Colon (tissue), 2 donors: ENCODE measurements around the gene MTHFR.
"Not testable (repeated sequence)": the region's sequence is repeated elsewhere in the genome, so short reads cannot be mapped to it uniquely, and the experiment has no call there.

Source experiments
- FAIRE-seq: peaks from 2 replicates; lab custom pipeline; 2012; peaks lifted over from hg19 to GRCh38; lab: Jason Lieb, UNC
- donor health status: control.
- donor health status: control.

MTHFR gene

DNA sequence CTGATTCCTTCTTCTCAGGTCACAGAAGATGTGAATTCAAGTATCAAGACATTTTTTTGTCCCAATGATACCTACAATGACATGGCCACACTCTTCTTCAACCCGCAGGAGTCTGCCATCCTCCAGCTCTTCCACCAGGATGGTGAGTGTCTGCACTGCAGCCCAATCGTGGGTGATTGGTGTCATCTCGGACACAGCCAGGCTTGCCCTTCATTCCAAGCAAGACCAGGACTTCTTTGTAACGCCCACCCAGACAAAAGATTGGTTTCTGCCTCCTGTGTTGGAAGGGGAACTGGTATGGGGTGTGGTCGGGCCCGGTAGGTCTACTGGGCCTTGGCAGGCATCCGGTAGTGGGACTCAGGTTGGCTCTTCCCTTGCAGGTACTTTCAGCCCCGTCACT is 27.7 kb upstream of the MTHFR start:
- no peak for FAIRE-seq

DNA sequence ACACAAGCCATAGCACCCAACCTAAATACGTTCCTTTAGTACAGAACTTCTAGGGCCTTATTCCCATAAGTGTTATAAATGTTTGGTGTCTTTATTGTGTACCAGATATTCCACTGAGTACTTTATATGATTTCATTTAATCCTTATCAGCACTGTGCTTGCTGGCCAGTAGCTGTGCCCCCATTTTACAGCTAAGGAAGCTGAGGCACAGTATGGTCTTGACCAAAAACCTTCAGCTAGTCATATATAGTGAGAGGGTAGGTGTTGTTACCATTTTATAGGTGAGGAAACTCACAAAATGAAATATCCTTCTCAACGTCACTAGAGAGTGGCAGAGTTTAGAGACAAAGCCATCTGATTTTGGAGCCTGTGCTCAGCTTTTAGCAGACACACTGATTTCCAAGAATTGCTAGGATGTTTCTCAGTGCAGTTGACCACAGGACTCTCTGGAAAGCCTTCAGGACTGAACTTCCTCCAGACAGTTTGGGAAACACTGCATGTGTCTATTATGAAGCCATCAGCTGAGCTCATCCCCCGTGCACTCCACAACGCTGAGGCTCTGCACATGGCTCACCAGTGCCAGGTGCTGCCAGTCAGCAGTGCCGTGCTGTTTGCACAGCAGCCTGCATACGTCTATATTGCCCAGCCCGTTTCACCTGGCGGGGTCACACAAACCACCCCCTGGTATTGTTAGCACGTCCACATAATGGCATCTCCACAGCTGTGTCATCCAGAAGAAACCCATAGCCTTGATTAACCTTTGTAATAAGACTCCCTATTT is 26.4 kb upstream of the MTHFR start:
- no peak for FAIRE-seq

DNA sequence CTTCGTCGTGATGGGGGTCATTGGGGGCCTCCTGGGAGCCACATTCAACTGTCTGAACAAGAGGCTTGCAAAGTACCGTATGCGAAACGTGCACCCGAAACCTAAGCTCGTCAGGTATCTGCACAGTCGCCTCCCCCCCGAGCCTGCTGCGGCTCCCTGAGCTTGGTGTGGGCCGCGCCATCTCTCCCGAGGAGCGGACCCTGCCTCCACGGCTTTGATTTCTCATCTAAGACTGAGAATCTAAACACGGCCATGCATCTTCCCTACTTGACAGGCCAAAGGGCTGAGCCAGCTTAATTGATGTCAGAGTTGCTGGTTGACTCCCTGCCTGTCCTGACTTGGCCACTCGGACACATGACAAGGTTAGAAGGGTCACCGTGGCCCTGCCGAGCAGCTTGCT is 22.7 kb upstream of the MTHFR start:
- FAIRE-seq: no peak

DNA sequence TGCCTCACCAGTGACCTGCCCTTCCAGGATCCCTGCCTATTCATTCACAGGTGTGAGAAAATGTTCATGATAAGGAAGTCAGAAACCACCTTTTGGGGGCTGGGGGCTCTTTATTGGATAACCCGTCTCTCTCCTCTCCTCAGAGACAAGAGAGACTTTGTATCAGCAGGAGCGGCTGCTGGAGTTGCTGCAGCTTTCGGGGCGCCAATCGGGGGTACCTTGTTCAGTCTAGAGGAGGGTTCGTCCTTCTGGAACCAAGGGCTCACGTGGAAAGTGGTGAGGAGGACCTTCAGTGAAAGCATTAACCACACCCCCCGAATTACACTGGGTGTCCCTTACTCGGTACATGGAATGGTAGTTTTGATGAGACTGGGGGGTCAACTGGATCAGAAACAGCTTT is 21.2 kb upstream of the MTHFR start:
- no peak for FAIRE-seq

DNA sequence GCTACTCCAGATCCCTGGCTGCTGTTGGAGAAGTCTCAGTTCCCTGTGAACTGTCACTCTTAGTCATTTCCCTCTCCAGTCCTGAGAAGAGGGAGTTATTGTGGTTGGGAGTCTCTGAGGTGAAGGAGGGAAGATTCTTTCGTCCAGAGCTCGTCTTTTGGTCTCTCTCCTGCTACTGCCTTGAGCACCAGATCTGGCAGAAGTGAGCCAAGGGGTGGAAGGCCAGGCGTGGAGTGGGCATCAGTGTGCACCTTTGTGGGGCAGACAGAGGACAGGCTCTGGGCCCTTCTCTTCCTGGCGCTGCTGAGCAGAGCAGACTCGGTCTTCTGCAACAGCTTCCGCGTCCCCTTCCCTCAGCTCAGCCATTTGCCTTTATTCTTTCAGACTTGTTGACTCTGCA is 19.4 kb upstream of the MTHFR start:
- no peak for FAIRE-seq

DNA sequence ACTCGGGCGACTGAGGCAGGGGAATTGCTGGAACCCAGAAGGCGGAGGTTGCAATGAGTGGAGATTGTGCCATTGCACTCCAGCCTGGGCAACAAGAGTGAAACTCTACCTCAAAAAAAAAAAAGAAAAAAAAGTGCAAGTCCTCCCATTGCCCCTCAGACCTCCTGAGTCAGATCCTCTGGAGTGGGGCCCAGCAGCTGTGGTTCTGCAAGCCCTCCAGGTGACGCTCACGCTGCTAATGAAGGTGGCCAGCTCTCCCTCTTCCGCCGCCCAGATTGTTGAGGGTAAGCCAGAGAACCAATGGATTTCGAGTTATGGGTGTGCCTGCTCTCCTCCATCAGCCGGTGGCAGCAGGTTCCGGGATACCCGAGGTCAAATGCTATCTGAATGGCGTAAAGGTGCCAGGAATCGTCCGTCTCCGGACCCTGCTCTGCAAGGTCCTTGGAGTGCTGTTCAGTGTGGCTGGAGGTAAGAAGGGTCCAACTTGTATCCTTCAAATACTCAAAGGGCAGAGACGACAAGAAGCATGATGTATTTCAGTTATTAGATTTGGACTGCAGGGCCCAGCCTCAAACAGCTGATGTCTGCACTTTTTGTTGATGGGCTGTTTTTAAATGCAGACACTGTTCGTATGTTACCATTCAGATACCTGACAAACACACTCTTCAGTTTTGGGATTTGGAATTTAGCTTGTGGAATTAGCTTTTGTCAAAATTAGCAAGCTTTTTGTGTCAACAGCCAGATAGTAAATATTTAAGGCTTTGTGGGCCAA is 17.8 kb upstream of the MTHFR start:
- no peak for FAIRE-seq

DNA sequence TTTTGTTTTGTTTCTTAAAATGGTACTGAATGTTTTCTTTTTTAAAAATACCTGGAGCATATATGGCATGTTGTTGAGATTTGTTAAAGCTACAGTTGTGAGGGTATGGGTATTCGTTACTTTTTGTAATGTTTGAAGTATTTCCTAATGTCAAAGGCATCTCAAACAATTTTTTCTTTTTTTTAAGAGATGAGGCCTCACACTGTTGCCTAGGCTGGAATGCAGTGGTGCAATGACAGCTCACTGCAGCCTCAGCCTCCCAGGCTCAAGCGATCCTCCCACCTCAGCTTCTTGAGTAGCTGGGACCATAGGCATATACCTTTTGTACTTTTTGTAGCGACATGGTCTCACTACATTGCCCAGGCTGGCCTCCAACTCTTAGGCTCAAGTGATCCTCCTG is 16.3 kb upstream of the MTHFR start:
- no peak for FAIRE-seq

DNA sequence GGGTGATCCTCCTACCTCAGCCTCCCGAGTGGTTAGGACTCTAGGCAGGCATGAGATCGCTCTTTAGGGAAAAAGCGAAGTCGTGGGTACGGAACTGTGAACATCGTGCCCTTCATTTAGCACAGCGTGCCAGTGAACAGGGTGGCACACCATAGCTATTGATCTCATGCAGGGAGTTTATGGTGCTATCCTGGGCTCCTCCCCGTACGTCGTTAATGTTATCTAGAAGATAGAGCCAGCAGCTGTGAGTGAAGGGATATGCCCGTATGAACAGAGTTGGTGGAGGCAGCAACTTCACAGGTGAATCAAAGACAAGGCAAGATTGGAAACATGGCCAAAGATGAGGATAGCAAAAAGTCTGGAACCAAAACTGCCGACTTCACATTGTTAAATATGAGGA is 11.4 kb upstream of the MTHFR start:
- FAIRE-seq: no peak

DNA sequence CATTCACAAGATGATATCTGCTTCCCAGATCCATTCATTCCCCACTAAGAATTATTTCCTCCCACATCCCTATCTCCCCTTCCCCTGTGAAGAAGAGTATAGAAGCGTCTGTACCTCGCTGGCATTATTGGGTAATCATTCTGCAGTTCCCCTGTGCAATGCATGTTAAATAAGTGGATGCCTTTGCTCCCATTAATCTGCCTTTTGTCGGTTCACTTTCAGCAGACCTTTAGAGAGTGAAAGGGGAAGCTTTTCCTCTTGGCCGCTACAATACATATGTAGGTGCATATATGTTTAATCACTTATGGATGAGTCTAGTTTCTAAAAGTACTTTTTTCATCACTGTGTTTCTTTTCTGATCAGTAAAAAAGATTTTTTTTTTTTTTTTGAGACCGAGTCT is 7.3 kb upstream of the MTHFR start:
- FAIRE-seq: no peak

DNA sequence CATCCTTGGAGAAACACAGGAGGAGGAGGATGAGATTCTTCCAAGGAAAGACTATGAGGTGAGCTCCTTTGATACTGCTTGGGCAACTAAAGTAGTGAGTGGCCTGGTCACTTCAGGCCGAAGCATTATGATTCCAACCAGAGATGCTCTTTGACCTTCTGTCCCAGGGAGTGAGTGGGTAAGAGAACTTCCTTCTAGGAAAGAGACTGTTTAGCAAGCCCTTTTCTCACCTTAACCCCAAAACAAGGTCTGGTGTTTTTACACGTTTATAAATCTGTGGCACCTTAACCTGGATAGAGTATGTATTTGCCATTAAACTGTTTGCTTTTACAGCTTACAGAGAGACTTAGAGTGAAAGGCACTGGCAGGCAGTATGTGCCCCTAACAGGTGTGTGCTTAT is 1.4 kb upstream of the MTHFR start:
- FAIRE-seq: no peak

DNA sequence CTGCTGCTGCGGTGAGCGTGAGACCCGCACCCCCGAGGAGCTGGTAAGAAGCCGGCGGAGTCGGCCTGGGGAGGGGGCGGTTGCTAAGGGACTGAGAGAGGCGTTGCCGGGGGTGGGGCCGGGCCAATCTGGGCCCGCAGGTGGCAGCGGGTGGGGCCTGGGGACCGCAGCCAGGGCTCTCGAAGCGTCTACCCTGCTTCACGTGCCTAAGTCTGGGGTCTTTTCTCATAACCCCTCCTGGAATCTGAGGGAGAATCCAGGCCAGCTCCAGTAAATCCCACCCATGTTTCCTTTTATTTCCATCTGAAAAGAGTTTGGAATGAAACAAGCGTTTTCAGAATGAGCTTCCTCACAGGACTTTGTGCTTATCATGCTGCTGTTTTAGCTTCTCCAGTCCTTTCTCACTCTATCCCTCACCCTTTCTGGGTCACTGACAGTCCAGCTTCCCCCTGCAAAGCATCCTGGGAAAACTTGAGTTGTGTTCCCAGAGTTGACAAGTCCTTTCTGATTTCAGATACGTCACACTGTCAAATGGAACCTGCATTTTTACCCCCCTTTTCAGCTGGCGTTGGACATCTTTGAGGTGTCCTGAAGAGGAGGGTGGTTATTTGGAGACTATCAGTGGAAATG is 658 bp upstream of the MTHFR start:
- no peak for FAIRE-seq

DNA sequence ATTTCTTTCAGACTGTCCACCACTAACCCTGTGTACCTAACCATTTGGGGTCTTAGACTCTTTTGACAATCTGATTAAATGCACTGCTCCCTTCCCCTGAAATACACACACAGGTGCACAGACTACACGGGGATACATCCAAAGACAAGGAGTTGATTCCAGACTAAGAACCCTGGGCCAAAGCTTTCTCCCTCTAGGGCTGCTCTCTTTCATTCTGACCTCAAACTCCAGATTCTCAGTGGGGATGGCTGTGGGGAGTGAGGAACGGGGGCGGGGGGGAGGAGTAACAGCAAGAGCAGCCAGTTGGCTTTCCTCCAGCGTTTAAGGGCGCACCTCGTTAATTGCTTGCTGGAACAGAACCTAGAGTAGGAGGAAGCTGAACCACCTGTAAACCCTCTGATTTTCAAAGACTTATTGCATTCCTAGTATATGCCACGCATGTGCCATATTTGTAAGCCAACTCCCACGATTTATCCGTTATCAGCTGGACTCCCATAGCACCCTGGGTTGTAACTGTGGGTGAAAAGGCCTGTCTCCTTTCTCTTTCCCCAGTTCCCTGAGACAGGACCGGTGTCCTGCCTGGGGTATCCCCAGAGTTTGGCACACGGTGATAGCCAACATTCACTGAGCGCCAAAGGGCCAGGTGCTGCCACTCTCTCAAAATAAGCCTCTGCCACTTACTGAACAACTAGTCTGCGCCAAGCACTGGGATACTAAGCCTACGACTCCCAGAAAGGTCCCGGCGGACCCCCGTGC is 920 bp downstream of the MTHFR start:
- no peak for FAIRE-seq

DNA sequence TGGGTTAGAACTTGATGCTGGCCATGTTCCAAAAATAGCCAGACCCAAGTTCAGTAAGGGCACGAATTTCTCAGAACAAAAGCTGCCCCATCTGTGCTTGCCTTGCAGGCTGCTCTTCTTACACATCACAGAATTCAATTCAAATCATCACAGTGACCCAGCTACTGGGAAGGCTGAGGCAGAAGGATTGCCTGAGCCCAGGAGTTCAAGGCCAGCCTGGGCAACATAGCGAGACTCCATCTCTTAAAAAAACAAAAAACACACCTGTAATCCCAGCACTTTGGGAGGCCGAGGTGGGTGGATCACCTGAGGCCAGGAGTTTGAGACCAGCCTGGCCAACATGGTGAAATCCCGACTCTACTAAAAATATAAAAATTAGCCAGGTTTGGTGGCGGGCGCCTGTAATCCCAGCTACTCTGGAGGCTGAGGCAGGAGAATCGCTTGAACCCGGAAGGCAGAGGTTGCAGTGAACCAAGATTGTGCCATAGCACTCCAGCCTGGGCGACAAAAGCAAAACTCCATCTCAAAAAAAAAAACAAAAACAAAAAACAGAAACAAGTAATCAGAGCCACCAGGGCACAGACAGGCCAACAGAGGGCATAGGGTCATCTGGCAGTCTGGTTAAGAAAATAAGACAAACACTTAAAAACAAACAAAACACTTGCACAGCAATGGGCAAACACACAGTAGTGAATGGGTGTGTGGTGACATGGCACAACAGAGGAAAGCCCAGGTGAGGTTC is 1.7 kb downstream of the MTHFR start:
- FAIRE-seq: not testable (repeated sequence)

DNA sequence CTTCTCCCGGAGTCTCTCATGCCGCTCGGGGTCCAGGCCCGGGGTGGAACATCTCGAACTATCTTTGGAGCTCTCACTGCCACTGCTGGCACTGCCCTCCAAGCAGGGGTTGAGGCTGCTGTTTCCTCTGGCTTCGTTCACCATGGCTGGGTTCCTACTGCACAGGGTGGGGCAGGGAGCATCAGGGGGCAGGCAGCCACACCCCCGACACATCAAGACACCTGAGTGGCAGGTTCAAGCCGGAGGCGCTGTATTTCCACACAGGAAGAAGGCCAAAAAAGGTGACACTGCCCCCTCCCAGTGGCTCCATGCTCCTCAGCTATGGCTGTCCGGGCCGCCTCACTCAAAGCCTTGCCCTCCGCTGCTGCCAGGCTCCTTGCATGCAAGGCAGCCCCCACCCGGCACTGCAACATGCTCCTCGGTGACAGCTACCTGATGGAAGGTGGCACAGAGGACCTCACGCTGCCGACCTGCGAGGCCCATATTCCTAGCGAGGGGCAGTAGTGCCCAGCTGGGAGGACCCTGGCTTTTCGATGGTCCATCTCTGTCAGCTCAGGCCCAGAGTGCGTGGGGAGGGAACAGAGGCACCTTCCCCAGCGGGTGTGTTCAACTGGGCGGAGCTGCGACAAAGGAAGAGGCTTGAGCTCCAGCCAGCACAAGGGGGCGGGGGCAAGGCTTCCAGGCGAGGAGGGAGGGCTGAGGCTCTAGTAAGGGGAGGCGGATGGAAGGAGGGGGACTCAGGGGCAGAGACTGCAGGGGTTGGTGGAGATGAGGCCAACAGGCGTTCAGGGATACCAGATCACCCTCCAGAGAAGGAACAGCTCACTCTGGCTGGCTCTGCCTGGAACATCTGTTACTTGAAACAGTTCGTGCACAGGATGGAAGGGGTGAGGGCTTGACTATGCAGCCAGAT is 2.5 kb downstream of the MTHFR start:
- no peak for FAIRE-seq

DNA sequence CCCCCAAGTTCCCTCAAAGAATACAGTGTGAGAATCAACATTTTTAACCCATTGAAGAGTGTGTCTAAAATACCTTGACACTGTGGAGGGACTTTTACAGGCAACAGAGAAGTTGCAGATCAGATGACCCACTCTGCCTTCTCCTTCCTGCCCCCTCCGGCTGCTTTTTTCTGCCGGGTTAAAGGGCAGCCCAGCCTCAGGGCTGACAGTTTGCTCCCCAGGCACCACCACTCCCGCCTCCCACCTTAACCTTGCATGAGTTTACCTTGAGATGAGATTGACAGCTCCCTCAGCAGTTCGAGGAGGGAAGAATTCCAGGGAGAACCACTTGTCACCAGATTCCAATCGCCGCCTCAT is 3.2 kb downstream of the MTHFR start:
- no peak for FAIRE-seq

DNA sequence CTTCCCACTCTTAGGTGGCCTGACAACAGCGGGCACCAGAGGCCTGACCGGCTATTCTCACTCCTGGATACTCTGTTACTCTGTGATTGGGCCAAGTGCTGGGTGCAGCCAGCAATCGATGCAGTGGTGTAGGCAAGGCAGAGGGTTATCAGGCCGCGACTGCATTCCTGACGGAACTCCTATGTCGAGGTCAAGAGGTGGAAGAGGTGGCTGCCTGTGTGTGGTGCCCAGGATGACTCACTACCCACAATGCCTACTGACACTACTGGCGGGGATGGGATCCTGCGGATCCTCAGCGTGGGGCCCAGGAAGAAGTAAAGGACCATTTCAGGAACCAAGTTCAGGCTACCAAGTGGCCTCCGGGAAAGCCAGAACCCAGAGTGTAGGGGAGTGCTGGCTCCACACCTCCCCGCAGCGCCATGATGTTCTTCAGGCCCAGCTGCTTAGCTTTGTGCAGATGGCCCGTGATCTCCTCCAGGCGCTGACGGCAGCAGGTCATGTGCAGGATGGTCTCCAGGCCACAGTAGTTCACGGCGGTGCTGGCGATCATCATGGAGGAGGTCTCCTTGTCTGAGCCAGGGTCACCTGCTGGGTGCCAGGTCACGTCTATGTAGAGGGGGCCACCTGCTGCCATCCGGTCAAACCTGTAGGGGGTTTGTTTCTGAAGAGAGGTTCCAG is 4.9 kb downstream of the MTHFR start:
- FAIRE-seq: no peak

DNA sequence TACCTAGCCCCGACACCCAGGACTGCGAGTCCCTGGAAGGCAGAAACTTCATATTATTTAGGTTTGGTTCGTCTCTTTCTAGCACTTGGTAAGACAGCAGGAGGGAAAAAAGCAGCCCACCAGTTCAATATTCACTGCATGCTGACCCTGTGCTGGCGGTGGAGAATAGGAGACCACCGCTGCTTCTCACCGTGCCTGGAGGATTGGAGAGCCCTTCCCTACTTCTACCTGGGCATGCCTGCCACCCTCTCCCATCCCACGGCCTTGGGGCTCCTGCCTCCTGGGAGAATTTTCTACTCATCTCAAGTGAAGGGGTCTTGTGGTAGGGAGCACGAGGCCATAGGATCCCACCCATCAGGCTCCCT is 5.4 kb downstream of the MTHFR start:
- no peak for FAIRE-seq

DNA sequence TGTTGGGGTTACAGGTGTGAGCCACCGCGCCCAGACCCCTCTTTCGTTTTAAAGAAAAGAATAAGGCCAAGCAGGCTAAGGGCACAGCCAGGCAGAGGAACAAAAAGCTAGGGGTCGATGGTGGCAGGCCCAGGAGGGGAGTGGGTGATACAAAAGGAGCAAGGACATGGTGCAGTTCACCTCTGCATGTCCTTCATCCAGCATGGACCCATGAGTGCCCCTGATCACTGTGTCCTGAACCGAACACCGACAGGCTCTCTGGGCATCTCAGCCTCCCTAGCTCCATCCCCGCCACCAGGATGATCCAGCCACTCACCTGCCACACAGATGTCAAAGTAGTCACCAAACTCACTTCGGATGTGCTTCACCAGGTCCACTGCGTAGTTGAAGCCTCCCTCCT is 5.9 kb downstream of the MTHFR start:
- FAIRE-seq: no peak

DNA sequence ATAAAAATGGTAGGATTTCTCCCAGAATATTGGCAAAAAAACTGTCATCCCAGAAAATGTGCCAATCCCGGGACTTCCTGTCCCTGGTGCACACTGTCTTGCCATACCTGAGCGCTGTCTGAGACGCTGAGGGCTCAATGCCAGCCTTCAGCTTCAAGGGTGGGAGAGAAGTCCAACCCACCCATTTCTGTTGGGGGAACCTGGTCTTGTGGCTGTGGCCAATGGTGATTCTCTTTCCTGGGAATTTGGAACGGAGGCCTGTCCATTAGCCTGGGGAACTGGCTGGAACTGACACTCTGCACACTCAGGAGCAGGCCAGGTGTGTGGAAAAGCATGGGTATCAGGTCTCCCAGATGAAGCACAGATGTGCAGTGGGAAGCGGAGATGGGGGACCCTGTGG is 6.7 kb downstream of the MTHFR start:
- no peak for FAIRE-seq

DNA sequence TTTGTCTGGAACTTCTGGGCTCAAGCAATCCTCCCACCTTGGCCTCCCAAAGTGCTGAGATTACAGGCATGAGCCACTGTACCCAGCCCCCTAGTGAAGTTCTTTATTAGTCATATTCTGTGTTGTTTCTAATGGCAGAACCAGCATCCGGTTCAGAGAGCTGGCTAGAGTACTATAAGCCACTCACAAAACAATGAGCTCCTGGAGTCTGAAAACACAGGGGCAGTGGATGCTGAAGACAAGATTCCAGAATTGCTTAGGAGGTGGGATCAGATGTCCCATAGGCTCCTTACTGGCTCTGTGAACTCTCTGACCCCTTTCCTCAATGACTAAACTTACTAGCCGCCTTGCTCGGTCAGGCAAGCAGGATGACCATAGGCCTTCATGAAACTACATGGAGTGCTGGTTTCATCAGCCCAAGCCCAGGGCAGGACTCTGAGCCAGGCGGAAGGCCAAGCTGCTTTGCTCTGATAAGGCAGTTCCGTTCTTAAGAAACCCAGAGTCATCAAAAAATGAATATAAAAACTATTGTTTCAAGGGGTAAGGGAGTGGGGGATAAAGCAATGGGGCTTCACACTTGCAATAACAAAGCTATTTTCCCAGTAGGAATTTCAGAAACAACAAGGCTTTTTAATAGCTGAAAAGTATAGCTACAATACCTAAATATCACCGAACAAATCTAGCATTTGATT is 8.1 kb downstream of the MTHFR start:
- no peak for FAIRE-seq
